ENCODE data around the gene GRM8.

GRCh38 chr7:126495001-126495400, 757.7 kb downstream of the GRM8 start:
- TF ChIP-seq POLR2A (IDR thresholded peaks at IDR 0.05; ENCODE audit: low read length) (no peak), CTCF (IDR thresholded peaks at IDR 0.05) (no peak), JUN (IDR thresholded peaks at IDR 0.05) (no peak)
